Measurements from ENCODE around the gene MORN3. TPM values are rescaled to one million over a fixed set of nuclear protein-coding genes. Genes with fewer than 3 reads are reported as not detected.

The MORN3 gene
- polyA plus RNA-seq, 1 donor from 2014 or later, result 3.4 TPM

- Histone ChIP-seq H3K27me3 (ENCODE audit: insufficient read depth, low read depth, low read length) (no peaks in the 10 kb centered on the region), H3K27ac (ENCODE audit: low read length) (no peak overlapping the region), H3K9me2 (ENCODE audit: insufficient read depth, low read length) (no peaks in the 10 kb centered on the region), H4K20me1 (ENCODE audit: insufficient read depth) (no peaks in the 10 kb centered on the region), H3K4me2 (ENCODE audit: low read length) (no peak overlapping the region), H3K9ac (ENCODE audit: low read length) (no peak overlapping the region), H2AFZ (ENCODE audit: low read depth, low read length) (no peak overlapping the region), H3K79me2 (replicated peaks; ENCODE audit: insufficient read depth, low read length) (no peaks in the 10 kb centered on the region), H3K36me3 (ENCODE audit: insufficient read depth, low read length) (no peaks in the 10 kb centered on the region), H3K9me3 (ENCODE audit: low read length) (no peaks in the 10 kb centered on the region), H3F3A (ENCODE audit: insufficient read depth, low read length, poor library complexity, severe bottlenecking) (no peaks in the 10 kb centered on the region), H3K4me3 (ENCODE audit: low read length) (no peak overlapping the region)
- TF ChIP-seq EP300 (conservative IDR thresholded peaks at IDR 0.05; ENCODE audit: poor library complexity, severe bottlenecking) (no peak), REST (IDR thresholded peaks at IDR 0.05; ENCODE audit: borderline replicate concordance) (no peak), EZH2 (IDR thresholded peaks at IDR 0.05; ENCODE audit: borderline replicate concordance, insufficient read depth, low read length, poor library complexity, severe bottlenecking) (no peak), MXI1 (conservative IDR thresholded peaks at IDR 0.05; ENCODE audit: poor library complexity, severe bottlenecking) (no peak), POLR2AphosphoS5 (IDR thresholded peaks at IDR 0.05) (no peak), SMC3 (conservative IDR thresholded peaks at IDR 0.05; ENCODE audit: poor library complexity) (no peak), TAF1 (IDR thresholded peaks at IDR 0.05; ENCODE audit: low read depth) (no peak), RAD21 (conservative IDR thresholded peaks at IDR 0.05) (no peak)
- TF ChIP-seq, protein P1, sequence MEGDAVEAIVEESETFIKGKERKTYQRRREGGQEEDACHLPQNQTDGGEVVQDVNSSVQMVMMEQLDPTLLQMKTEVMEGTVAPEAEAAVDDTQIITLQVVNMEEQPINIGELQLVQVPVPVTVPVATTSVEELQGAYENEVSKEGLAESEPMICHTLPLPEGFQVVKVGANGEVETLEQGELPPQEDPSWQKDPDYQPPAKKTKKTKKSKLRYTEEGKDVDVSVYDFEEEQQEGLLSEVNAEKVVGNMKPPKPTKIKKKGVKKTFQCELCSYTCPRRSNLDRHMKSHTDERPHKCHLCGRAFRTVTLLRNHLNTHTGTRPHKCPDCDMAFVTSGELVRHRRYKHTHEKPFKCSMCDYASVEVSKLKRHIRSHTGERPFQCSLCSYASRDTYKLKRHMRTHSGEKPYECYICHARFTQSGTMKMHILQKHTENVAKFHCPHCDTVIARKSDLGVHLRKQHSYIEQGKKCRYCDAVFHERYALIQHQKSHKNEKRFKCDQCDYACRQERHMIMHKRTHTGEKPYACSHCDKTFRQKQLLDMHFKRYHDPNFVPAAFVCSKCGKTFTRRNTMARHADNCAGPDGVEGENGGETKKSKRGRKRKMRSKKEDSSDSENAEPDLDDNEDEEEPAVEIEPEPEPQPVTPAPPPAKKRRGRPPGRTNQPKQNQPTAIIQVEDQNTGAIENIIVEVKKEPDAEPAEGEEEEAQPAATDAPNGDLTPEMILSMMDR (IDR thresholded peaks at IDR 0.05; ENCODE audit: poor library complexity, severe bottlenecking), result no peak
These were observed 47.7 kb upstream of the MORN3 start for GRCh38 chr12:121717041-121717699.

DNA sequence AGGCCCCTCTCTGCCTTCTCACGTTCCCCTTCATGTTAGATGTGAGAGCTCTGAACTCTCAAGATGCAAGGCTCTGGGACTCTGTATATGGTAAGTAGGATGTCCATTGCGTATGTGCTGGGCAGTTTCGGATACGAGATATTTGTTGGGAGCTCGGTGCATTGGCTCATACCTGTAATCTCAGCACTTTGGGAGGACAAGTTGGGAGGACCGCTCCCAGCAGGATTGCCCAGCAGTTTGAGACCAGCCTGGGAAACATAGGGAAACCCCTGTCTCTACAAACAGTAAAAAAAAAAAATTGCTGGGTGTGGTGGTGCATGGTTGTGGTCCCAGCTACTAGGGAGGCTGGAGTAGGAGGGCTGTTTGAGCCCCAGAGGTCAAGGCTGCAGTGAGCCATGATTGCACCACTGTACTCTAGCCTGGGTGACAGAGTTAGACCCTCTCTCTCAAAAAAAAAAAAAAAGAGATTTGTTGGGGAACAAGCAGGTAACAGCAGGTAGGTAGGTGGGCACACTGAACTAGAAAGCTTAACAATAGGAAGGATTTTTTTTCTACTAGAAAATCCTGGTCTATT is 46.5 kb upstream of the MORN3 start:
- H4K20me1 ChIP-seq (ENCODE audit: insufficient read depth), result no peaks in the 10 kb centered on the region
- H3K27ac ChIP-seq (ENCODE audit: low read length), result no peak overlapping the region
- H3K79me2 ChIP-seq (replicated peaks; ENCODE audit: insufficient read depth, low read length), result no peaks in the 10 kb centered on the region

More for the DNA sequence above, 46.5 kb upstream of the MORN3 start:
- H3K27me3 ChIP-seq (ENCODE audit: insufficient read depth, low read depth, low read length), result no peaks in the 10 kb centered on the region
- no peak overlapping the region for H3K9ac ChIP-seq (ENCODE audit: low read length)
- no peaks in the 10 kb centered on the region for H3K9me2 ChIP-seq (ENCODE audit: insufficient read depth, low read length)
- no peak for TF ChIP-seq SMC3 (conservative IDR thresholded peaks at IDR 0.05; ENCODE audit: poor library complexity)
- no peak for TF ChIP-seq EP300 (conservative IDR thresholded peaks at IDR 0.05; ENCODE audit: poor library complexity, severe bottlenecking)
- TF ChIP-seq MXI1 (conservative IDR thresholded peaks at IDR 0.05; ENCODE audit: poor library complexity, severe bottlenecking), result no peak
- no peak for TF ChIP-seq RAD21 (conservative IDR thresholded peaks at IDR 0.05)
- TF ChIP-seq POLR2AphosphoS5 (IDR thresholded peaks at IDR 0.05), result no peak
- TF ChIP-seq, protein P1 (IDR thresholded peaks at IDR 0.05; ENCODE audit: poor library complexity, severe bottlenecking), result no peak
- TF ChIP-seq REST (IDR thresholded peaks at IDR 0.05; ENCODE audit: borderline replicate concordance), result no peak
- no peak for TF ChIP-seq TAF1 (IDR thresholded peaks at IDR 0.05; ENCODE audit: low read depth)
- no peak for TF ChIP-seq EZH2 (IDR thresholded peaks at IDR 0.05; ENCODE audit: borderline replicate concordance, insufficient read depth, low read length, poor library complexity, severe bottlenecking)
- H2AFZ ChIP-seq (ENCODE audit: low read depth, low read length), result no peak overlapping the region
- H3K36me3 ChIP-seq (ENCODE audit: insufficient read depth, low read length), result no peaks in the 10 kb centered on the region
- no peaks in the 10 kb centered on the region for H3K9me3 ChIP-seq (ENCODE audit: low read length)
- H3F3A ChIP-seq (ENCODE audit: insufficient read depth, low read length, poor library complexity, severe bottlenecking), result no peaks in the 10 kb centered on the region
- no peak overlapping the region for H3K4me3 ChIP-seq (ENCODE audit: low read length)
- H3K4me2 ChIP-seq (ENCODE audit: low read length), result no peak overlapping the region
